HG03442 (cell line): ENCODE results near the gene KCNE1.
"Not testable (repeated sequence)": the region's sequence is repeated elsewhere in the genome, so short reads cannot be mapped to it uniquely, and the experiment has no call there.

Experiments used
- ATAC-seq: cut with Tn5 transposase; IDR thresholded peaks from one replicate; pipeline ENCODE4 v1.9.1; 2021; ENCODE audit warnings: mild to moderate bottlenecking, moderate library complexity; ENCODE audit not compliant: unreplicated experiment

The KCNE1 gene

DNA sequence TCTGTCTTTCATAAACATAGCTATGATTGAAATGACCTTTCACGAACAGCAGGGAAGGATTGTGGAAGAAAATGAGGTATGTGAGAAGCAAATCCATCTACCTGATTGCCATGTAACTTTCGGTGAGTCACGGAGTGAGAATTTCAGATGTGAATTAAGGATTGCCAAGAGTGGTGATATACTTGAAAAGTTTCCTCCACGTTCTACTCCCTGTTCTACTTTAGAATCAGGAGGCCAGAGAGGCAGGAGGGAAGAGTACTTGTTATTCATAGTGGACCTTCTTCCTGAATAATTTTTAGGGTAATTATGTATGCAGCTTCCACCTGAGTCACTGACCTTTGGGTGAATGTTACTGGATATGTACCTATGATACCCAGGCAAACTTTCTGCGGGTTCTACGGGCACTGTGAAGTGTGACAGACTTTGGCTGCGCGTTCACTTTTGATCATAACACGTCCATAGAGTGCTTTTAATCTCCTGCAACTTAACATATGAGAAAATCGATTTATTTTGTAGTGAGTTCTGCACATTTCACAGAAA is 2.6 kb upstream of the KCNE1 start:
- ATAC-seq = no peak

DNA sequence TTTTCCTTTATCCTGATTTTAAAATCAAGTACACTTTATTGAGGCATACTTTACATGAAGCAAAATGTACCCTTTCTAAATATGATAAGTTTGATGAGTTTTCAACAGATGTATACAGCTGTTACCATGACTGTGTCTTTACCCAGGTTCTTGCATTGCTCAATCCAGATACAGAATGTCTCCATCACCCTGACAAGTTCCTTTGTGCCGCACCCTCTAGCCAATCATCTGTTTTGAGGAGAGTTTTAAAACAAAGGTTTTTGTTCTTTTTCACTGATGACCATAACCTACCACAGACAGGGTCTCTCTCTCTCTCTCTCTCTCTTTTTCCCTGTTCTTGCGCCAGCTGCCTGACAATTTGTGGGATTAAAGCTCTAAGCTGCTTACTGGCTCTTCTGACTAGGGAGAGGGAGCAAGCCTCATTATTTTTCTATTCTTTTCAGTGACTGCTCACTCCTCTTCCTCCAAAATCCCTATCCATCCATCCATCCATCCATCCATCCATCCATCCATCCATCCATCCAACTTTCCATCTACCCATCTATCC is 1.2 kb upstream of the KCNE1 start:
- no peak for ATAC-seq

DNA sequence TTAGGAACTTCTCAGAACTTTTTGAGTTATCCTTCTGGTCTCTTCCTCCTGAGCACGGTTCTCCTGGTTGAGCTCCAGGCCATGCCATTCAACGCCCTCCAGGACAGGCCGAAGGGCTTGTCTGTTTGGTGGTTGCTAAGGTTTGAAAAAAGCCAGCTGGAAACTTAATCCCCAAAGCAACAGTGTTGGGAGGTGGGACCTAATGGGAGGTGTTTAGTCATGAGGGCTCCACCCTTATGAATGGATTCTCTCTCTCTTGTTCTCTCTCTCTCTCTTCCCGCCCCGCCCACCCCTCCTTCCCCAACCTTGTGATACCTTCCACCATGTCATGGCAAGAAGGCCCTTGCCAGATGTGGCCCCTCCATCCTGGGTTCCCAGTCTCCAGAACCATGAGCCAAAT is 829 bp downstream of the KCNE1 start:
- no peak for ATAC-seq

DNA sequence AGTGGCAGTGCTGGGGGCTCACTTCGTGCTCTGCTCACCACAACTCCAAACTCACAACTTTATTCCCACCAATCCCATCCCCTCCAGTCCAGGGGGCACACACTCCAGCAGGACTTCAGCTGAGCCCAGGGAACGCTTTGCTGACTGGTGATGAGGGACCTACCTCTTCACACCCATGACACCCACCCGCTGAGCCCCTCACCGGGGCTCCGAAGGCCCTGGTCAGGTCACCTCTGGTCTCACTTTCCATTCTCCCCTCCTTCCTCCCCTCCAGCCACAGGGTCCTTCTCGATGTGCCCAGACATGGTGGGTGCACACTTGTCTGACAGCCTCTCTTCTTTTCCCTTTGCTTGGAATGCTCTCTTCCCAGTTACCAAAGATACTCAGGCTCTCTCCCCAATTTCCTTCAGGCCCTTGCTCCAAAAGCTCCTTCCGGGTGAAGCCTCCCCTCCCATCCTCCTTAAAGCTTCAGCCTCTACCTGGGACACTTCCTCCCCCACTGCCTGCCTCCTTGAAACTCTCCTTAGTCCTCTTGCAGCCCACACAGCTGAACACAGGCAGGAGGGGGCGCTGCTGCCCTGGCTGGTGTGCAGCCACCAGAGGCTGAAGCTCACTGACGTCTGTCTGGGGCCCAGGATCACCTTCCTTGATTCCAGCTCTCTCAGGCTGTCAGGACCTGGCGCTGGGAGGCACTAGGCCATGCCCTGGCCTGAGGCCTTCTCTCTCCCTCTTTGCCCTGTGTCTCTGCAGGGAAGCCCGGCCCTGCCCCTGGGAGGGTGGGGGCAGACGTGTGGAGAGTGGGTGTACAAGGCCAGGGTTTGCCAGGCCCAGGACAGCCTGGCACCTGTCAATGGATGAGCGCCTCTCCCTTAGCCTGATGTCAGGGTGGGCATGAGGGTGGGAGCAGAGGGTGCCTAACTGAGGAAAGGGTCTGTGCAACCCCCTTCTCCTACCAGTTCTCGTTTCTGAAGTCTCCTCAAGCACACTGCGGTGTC is 1.6 kb downstream of the KCNE1 start:
- no peak for ATAC-seq

DNA sequence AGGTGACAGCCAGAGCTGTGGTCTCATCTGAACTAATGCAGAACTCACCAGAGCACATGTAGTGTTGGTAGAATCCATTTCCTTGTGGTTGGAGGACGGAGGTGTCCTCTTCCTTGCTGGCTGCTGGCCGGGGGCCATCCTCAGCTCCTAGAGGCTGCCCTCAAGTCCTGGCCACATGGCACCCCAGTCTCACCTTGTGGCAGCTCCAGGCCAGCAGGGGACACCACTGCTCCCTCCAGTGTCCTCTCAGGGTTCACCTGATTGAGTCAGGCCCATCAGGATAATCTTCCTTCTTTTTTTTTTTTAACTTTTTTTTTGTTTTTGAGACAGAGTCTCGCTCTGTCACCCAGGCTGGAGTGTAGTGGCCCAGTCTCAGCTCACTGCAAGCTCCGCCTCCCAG is 2.9 kb downstream of the KCNE1 start:
- ATAC-seq = no peak

DNA sequence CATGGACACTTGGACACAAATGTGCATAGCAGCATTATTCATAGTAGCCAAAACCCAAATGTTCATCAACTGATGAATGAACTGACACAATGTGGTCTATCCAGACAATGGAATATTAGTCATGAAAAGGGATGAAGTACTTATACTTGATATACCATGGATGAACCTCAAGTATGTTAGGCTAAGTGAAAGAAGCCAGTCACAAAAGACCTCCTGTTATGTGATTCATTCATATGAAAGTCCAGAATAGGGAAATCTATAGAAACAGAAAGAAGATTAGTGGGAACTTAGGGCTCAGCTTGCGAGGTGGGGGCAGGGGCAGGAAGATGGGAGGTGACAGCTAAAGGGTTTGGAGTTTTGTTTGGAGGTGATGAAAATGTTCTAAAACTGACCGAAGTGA is 7.4 kb downstream of the KCNE1 start:
- no peak for ATAC-seq

DNA sequence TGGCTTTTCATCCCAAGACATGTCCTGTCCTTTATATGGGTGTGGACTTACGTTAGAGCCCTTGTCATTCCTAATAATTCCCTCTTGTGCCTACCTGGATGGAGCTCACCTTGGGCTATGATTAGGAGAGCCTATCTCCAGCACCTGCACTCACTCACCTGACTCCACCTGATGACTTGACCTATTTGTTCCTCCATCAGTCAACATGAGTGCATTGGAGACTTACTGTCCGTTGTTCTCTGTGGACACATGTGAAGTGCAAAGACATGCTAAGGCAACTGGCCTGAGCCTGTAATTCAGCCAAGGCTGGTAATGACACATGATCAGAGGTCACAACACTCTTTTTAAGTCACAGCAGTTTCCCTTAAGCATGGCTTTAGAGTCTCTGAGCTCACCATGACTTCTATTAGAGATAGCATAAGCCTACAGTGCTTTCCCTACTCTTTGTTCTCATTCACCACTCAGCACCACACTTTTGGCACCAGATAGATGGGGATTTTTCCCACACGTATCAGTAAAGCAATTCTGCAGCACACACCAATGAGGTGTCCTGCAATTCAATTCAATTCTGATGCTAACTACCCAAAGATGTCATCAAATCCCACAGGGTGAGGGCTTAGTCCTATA is 9.4 kb downstream of the KCNE1 start:
- no peak for ATAC-seq

DNA sequence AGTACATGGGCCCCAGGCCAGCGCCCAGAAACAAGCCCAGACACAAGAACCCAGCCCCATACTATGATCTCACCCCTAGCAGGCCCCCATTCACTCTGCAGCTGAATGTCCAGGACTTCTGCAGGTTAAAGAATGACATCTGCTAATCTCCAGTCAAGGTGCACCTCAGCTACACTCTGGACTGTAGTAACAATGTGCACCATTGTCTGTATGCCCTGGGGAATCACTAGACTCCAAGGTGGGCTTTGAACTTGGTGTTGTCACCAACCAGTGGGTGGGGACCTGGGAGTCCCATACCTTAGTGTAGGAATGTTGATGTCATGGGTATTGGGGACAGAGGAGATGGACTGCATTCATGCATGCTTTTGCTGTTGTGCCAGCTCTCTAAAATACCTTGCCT is 10.3 kb downstream of the KCNE1 start:
- no peak for ATAC-seq

DNA sequence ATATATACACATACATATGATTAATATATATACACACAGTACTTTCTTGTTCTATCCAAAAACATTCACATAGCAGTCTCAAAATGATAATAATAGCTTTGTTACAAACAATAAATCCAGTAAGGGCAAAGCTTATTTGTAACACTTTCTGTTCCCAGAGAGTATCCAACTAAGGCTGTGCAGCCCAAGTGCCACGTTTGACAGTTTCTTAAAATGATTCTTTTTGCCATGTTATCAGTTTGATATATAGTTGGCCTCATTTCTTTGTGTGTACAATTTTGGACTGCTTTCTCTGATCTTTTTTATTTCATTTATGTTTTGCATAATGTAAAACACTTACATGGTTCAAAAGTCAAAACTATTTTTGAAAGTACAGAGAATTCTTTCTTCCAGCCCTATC is 11.8 kb downstream of the KCNE1 start:
- ATAC-seq = no peak

DNA sequence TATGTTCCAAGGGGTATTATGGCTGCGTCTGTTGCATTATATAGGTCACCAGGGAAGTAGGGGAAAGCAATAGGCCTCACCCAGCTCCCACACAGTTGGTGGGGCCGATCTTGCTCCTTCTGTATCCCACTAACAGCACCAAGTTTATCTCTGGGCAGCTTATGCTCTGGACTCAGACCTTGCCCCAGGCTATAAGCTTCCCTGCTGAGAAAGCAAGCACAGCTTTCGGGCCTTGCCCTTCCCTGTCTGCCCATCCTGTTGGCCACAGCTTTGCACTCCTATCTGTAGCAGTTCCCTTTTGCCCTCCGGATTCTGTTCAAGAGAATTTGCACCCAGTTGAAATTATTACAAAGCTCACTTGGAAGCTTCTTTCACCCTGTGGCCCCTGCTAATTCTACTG is 12.9 kb downstream of the KCNE1 start:
- ATAC-seq = no peak

DNA sequence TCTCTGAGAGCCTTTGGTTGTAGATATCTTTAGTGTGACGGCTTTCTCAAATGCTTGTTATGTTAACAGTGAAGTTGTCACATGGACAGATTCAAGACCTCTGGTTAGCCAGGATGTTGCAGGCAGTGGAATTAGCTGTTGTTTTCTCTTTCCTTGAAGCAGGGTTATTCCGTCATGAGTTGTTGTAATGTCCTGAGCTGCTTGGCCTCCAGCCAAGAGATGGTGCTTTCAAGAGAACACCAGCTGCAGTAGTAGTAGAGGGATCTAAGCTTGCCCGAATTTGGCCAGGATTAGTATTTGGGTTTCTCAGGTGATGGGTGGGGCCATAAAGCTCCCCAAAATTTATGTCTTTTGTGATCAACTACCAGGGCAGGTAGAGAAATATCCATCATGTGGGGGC is 13.4 kb downstream of the KCNE1 start:
- no peak for ATAC-seq

DNA sequence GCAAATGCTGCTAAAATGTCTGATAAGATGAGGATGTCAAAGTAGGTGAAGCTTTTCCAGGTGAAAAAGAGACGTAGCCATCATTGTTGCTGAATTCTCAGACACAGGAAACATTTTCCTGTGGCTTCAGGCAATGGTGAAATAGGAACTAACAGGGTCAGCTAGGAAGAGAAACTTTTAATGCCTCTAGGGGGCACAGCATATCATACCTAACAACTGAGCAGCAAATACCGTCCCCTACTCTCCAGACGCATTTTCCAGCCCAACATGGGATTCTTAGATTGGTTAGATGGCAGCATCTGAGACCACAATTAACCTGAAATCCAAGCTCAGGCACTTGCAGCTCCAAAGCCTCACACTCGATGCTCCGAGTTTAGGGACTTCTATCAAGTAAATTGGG is 28.2 kb downstream of the KCNE1 start:
- not testable (repeated sequence) for ATAC-seq

DNA sequence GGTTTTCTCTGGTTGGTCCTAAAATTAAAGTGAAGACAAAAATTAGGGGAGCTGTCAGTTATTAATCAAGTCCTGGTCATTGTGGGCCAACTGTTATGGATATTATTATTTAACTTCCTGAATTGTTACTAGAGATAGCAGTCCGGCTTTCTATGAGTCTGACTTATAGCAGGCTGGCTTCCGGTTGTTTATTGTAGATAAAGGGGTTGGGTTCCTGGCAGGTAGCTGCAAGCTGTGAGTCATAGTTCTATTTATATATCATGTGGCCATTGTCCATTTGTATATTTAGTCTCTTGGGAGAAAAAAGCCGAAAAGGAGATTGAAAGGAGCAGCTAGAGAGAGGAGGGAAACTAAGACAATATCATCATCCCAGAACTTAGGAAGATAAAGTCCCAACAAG is 28.6 kb downstream of the KCNE1 start:
- not testable (repeated sequence) for ATAC-seq

DNA sequence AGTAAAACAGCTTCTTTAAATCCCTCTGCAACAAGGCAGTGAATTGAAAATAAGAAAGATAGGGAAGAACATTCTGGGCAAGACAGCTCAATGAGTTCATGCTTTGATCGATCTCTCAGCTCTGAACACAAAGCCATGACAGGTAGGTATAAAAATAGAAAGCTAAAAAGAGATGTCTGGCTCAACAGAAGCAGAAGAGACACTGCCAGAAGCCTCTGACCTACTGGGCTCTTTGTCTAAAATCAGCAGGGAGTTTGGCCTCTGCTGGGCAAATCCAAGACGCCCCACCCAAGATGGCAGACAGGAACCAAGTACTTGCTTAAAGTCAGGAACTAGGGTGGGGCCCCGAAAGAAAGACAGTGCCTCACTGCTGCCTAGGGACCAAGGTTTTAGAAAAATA is 44.7 kb downstream of the KCNE1 start:
- not testable (repeated sequence) for ATAC-seq

DNA sequence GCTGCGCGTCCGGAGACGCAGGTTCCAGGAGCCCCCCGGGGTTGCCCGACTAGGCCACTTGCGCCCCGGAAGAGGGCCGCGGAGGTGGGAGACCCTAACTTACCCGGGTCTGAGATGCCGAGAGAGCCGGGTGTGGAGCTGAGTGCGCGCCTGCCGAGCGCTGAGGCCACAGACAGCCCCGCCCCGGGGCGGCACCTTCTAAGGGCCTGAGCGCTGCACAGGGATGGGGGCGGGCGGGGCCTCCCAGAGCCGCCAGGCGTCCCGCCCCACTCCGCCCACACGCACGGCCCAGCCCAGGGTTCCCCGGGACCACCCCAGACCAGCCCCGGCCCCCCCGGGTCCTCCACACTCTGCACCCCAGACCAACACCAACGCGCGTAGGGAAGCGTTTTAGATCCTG is 52.6 kb downstream of the KCNE1 start:
- ATAC-seq = not testable (repeated sequence)

DNA sequence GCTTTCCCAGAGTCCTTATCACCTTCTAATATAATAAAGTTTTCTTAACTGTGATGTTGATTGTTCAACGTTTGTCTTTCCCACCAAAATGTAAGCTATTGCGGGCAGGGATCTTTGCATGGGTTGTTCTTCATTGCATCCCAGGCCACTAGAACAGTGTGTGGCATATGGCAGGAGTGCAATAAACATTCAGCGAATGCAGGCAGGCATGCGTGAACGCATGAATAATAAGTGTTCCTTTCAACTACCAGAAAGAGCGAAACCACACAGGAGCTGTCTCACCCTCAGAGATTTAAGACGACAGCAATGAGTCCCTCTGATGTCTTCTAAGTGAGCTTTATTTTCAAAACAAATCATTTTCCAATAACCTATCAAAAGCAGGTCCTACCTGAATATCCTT is 53.7 kb downstream of the KCNE1 start:
- ATAC-seq = not testable (repeated sequence)

DNA sequence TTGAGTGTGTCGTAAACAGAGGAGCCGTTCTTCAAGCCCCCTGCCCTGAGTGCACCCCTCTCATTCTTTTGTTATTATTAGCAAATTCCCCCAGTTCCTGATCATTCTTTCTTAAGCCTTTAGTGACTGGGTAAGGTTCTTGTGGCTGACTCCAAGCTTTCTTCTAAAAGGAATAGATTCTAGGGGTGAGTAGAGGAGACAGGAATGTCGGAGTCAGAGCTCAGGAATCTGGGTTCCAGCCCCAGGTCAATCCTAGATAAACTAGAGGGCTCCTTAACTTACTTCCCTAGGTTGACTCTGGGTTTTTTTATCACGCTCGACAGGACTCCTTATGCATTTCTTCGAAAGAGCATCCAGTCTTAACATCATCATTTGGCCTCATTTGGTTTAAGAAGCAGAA is 55.8 kb downstream of the KCNE1 start:
- not testable (repeated sequence) for ATAC-seq

DNA sequence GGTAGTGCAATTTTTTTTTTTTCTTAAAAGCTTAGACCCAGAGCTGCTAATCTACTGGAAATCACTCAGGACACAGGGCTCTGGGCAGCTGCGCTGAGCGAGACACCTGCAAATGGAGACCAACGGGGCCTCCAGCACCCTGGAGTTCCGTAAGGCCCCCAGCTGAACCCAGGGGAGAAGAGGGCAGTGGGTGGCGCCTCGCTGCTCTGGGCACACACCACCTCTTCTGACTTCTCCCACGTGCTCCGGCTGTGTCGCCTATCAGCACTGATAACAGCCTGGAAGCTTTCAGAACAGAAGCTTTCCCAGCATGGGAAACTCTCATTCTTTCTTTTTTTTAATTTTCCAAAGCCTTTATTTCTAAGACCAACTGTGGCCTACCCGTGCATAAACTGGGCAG is 56.4 kb downstream of the KCNE1 start:
- ATAC-seq = not testable (repeated sequence)

DNA sequence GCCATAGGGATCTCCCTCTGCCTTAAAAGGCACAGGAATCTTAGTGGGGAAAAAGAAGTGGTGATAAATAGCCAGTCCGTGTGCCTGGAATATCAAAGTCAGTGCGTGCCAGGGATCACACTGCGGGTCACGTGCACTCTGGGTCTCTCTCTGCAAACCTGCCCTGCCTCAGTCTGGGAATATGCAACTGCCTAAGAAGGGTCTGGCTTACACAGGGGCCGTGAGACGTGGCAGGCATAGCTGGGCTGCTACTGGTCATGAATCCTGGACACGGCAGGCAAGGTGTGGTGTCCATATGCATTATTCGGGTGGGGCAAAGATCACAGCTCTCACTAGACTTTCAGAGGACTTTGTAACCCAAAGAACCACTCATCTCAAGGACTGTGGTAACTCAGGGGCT is 65.0 kb downstream of the KCNE1 start:
- ATAC-seq = not testable (repeated sequence)

DNA sequence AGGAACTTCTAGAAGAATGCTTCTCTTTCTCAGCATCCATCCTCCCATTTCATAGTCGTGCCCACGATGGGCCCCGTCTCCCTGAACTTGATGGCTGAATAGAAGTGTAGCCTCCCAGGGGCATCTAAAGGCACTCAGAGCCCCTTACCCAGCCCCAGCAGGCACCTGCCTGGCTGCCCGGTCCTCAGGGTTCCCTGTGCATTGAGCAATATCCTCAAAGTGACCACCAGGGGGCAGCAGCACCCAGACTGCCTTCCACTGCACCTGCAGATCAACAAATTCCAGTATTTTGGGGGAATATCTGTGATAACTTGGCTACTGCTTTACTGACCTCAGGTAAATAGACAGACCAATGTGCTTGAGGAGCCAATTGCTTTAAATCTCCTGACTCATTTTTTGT is 68.5 kb downstream of the KCNE1 start:
- ATAC-seq = not testable (repeated sequence)

DNA sequence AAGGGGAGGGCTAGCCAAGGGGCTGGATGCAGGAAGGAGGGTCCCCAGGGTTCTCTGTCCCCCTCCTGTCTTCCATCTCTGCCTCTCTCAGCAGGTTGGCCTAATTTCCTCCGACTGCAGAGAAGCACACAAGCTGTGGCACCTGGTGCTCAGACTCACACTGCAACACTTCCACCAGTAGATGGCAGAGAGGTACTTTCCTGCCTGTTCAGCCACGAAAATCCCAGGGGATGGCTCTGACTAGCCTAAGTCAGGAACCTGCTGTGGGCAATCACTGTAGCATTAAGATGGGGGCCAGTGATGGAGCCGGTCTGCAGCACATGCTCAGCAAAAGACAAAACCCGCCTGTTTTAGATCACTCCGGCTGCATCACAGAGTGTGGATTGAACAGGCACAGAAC is 82.3 kb downstream of the KCNE1 start:
- not testable (repeated sequence) for ATAC-seq

DNA sequence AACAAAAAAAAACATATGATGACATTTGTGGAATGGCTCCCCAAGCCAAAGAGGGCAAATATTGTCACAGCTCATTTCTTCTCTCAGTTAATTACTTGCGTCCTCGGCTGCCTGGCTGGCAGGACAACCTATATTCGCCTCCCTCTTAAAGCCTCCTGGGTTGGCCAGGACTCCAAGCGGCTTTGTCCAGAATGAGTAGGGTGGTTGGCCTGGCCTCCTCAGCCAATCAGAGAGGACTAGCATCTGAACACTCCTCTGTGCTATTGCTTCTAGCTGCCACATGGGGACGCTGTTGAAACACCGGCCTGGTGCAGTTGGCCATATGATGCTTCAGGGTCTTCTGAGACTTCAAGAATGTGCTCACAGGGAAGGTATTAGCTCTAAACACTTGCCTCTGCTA is 83.6 kb downstream of the KCNE1 start:
- ATAC-seq = not testable (repeated sequence)
